ENCODE data around the gene PRKCE.

DNA sequence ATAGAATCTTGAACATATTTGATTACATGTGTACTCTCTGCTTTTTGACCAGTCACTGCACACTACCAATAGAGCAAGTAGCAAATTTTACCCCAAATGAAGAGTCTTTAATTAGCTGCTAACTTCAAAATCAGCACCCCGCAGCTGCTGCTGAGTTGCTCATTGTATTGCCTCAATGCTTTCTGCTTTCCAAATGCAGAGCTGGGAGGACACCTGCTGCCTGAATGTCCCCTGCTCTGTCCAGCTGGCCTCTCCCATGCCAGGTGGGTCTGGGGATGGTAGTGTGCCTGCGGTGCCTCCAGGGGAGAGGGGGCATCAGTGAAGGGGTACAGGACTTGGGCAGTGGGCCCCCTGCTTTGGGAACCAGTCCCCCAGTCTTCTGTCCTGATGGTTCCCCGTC is 184.8 kb downstream of the PRKCE start:
- TF ChIP-seq CTCF (IDR thresholded peaks at IDR 0.05): no peak
- TF ChIP-seq POLR2A (IDR thresholded peaks at IDR 0.05): no peak
